ENCODE data around the gene TNFRSF19. TPM values are rescaled to one million over a fixed set of nuclear protein-coding genes. Genes with fewer than 3 reads are reported as not detected.
"Not testable (repeated sequence)": the region's sequence is repeated elsewhere in the genome, so short reads cannot be mapped to it uniquely, and the experiment has no call there.

TNFRSF19 gene
- 1 to 10 TPM in 2 of 3 donors, under 1 TPM in 1; 0.73 to 2.1 (median 1.4) TPM for polyA plus RNA-seq

- H3K27ac ChIP-seq (ENCODE audit: low read depth, low read length): no peak within 1 kb of the TSS
- 8 to 27% (median 26%) methylated on average over 10 of the region's 10 CpGs for WGBS, 3 donors
Observed at GRCh38 chr13:23570099-23570920, at the start of gene TNFRSF19. Gene TNFRSF19, plus strand, starts transcription at chr13:23570412. Its CDS starts 19,772 bp downstream, at chr13:23590184.

GRCh38 chr13:23529926-23530325, 40.3 kb upstream of the TNFRSF19 start:
- H3K27ac ChIP-seq (ENCODE audit: low read depth, low read length): not testable (repeated sequence)
- WGBS, 3 donors: 69 to 75% (median 73%) methylated on average over 3 of the region's 3 CpGs

- no peak overlapping the region for H3K27ac ChIP-seq (ENCODE audit: low read depth, low read length)
- 93 to 94% (median 94%) methylated on average over 15 of the region's 15 CpGs for WGBS, 3 donors
Observed at GRCh38 chr13:23531446-23531845, 38.8 kb upstream of the TNFRSF19 start.

GRCh38 chr13:23534090-23534489, 36.1 kb upstream of the TNFRSF19 start:
- no peak overlapping the region for H3K27ac ChIP-seq (ENCODE audit: low read depth, low read length)
- WGBS, 3 donors: 42 to 89% (median 86%) methylated on average over 5 of the region's 5 CpGs

GRCh38 chr13:23541221-23541824, 28.9 kb upstream of the TNFRSF19 start:
- WGBS, 3 donors: 74 to 96% (median 92%) methylated on average over 4 of the region's 4 CpGs
- no peak overlapping the region for H3K27ac ChIP-seq (ENCODE audit: low read depth, low read length)

- WGBS, 3 donors: 64 to 76% (median 71%) methylated on average over 4 of the region's 4 CpGs
- H3K27ac ChIP-seq (ENCODE audit: low read depth, low read length): no peak overlapping the region
Observed at GRCh38 chr13:23544668-23545067, 25.5 kb upstream of the TNFRSF19 start.

GRCh38 chr13:23547000-23547590, 23.1 kb upstream of the TNFRSF19 start:
- 8 to 14% (median 9%) methylated on average over 31 of the region's 31 CpGs for WGBS, 3 donors
- no peak overlapping the region for H3K27ac ChIP-seq (ENCODE audit: low read depth, low read length)

GRCh38 chr13:23549724-23550123, 20.5 kb upstream of the TNFRSF19 start:
- no peak overlapping the region for H3K27ac ChIP-seq (ENCODE audit: low read depth, low read length)

GRCh38 chr13:23550163-23550562, 20.0 kb upstream of the TNFRSF19 start:
- H3K27ac ChIP-seq (ENCODE audit: low read depth, low read length): no peak overlapping the region
- WGBS, 3 donors: 75 to 88% (median 86%) methylated on average over 1 of the region's 1 CpG

- no peak overlapping the region for H3K27ac ChIP-seq (ENCODE audit: low read depth, low read length)
- WGBS, 3 donors: 69 to 81% (median 76%) methylated on average over 4 of the region's 4 CpGs
Observed at GRCh38 chr13:23551213-23552008, 18.8 kb upstream of the TNFRSF19 start.

- 51 to 90% (median 86%) methylated on average over 1 of the region's 1 CpG for WGBS, 3 donors
- H3K27ac ChIP-seq (ENCODE audit: low read depth, low read length): no peak overlapping the region
Observed at GRCh38 chr13:23552171-23552570, 18.0 kb upstream of the TNFRSF19 start.

- WGBS, 3 donors: 85 to 99% (median 94%) methylated on average over 2 of the region's 2 CpGs
- H3K27ac ChIP-seq (ENCODE audit: low read depth, low read length): no peak overlapping the region
Observed at GRCh38 chr13:23552661-23553060, 17.6 kb upstream of the TNFRSF19 start.

- 70 to 95% (median 93%) methylated on average over 3 of the region's 3 CpGs for WGBS, 3 donors
- no peak overlapping the region for H3K27ac ChIP-seq (ENCODE audit: low read depth, low read length)
Observed at GRCh38 chr13:23554000-23554399, 16.2 kb upstream of the TNFRSF19 start.

- H3K27ac ChIP-seq (ENCODE audit: low read depth, low read length): no peak overlapping the region
- WGBS, 3 donors: 70 to 98% (median 95%) methylated on average over 5 of the region's 5 CpGs
Observed at GRCh38 chr13:23557043-23557442, 13.2 kb upstream of the TNFRSF19 start.

GRCh38 chr13:23557733-23558132, 12.5 kb upstream of the TNFRSF19 start:
- 92 to 98% (median 96%) methylated on average over 2 of the region's 2 CpGs for WGBS, 3 donors
- H3K27ac ChIP-seq (ENCODE audit: low read depth, low read length): no peak overlapping the region

GRCh38 chr13:23558675-23559536, 11.3 kb upstream of the TNFRSF19 start:
- no peak overlapping the region for H3K27ac ChIP-seq (ENCODE audit: low read depth, low read length)
- 19 to 27% (median 24%) methylated on average over 14 of the region's 14 CpGs for WGBS, 3 donors

- no peak overlapping the region for H3K27ac ChIP-seq (ENCODE audit: low read depth, low read length)
- 91 to 96% (median 92%) methylated on average over 7 of the region's 7 CpGs for WGBS, 3 donors
Observed at GRCh38 chr13:23560571-23561089, 9.6 kb upstream of the TNFRSF19 start.

GRCh38 chr13:23561261-23561660, 9.0 kb upstream of the TNFRSF19 start:
- 86 to 94% (median 94%) methylated on average over 3 of the region's 3 CpGs for WGBS, 3 donors
- no peak overlapping the region for H3K27ac ChIP-seq (ENCODE audit: low read depth, low read length)
